CD4-positive, alpha-beta T cell treated with Interleukin-10 for 1 hour (primary cell): Measurements from ENCODE around the gene KLF16.

Experiments
- DNase-seq: peaks from one replicate; pipeline ENCODE4 v3.0.0-alpha.2; 2020

The KLF16 gene

GRCh38 chr19:1839658-1840540 lies 23.5 kb downstream of the KLF16 start:
- no peak for DNase-seq

GRCh38 chr19:1837625-1838105 lies 25.7 kb downstream of the KLF16 start:
- peak; percentile 61 for DNase-seq

DNA sequence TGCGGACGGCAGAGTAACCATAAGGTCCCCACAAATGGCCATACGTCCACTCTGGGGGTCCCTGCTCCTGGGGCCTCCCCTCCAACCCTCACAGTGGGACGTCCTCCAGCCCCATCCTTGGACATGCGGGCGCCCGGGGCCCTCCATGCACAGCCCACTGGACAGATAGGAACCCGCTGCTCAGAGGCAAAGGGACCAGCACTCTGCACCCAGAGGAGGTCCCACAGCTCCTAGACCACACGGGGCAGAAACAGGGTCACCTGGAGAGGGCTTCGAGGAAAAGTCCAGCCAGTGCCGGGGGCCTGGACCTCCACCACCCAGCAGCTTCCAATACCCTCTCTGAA lies 26.2 kb downstream of the KLF16 start:
- DNase-seq, result no peak

GRCh38 chr19:1836458-1837221 lies 26.7 kb downstream of the KLF16 start:
- no peak for DNase-seq

- DNase-seq, result no peak
These were observed 29.8 kb downstream of the KLF16 start for GRCh38 chr19:1833540-1833939.

DNA sequence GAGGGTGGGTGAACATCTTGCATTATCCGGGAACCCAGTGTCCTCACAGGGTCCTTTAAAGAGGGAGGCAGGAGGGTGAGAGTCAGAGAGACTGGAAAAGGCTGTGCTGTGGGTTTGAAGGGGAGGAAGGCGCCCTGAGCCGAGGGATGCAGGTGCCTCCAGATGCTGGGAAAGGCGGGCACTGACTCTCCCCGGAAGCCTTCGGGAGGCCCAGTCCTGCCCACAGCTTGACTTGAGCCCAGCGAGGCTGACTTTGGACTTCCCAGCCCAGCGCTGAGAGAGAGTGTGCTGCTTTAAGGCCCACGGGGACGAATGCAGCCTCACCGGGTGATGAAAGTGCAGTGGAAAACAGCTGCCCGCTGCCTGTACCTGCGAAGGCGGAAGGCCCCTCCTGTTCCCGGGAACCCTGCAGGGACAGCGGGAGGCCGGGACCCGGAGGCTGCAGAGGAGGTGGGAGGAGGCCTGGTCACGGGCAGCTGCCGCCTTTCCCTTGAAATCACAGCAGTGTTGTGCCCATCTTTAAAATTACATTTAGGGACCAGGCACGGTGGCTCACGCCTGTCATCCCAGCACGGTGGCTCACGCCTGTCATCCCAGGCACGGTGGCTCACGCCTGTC lies 31.2 kb downstream of the KLF16 start:
- no peak for DNase-seq

DNA sequence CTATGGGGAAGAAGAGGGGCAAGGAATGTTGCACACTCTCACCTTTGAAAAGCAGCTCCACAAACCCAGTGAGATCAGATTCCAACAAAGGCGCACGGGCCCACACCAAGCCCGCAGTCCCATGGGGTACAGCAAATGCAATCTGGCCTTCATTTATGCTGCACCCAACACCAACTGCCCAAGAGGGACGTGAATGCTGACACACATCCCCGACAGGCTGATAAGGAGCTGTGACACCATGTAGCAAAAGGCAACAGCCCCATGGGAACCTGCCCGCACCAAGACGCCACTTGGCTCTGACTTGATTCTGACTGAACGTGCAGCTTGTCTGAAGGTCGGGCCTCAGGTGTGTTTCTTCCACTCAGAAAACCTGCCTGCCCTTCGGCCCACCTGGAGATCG lies 32.4 kb downstream of the KLF16 start:
- DNase-seq, result no peak

- DNase-seq, result no peak
These were observed 32.8 kb downstream of the KLF16 start for GRCh38 chr19:1830568-1830967.

DNA sequence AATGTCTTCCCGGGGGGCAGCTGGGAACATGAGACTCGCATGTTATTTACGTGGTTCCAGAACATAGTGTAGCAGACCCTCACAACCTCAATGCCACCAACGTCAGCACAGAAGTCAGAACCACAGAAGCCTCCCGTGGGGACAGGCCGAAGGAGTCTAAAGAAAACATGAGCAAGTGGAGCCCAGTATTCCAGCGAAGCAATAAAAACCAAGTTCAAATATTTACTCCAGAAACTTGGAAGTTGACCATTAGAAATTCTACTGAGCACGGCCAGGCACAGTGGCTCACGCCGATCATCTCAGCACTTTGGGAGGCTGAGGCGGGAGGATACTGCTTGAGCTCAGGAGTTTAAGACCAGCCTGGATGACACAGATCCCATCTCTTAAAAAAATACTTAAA lies 33.4 kb downstream of the KLF16 start:
- no peak for DNase-seq

DNA sequence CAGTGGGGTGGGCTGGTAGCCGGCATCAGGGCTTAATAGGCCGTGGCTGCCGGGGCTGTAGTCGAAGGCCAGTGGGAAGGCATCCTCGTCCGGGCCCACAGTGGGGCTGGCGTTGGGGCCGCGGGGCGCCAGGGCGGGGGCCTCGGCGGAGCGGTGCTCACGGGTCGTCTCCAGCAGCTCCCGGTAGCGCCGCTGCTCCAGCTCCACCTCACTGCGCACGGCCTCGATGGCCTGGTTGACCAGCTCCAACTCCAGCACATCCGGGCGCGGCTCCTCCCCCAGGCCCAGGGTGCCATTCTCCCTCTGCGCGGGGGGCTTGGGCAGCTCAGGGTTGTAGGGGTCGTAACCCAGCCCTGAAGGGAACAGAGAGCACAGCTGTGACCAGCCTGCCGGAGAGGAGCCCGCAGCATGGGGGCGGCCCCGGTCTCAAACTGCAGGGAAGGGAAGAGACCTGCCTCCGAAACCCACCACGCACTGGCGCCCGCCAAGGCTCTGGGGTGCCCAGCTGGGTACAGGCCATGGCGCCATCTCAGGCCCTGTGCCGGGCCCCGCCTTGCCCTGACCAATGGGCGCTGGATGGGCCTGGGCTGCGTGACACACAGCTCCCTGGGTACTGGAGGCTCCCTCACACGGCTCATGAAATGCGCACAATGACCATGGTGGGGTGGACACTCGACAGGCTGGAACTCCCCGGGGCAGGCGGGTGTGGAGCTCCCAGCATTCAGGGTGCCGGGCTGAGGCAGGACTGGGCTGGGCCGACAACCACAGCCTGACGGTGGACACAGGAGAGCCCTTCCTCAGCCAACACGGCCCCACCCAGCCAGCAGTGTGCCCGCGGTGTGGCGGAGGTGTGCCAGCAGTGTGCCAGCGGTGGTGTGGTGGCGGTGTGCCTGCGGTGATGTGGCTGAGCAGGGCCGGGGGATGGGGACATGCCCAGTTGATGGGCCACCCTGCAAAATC lies 34.8 kb downstream of the KLF16 start:
- no peak for DNase-seq

DNA sequence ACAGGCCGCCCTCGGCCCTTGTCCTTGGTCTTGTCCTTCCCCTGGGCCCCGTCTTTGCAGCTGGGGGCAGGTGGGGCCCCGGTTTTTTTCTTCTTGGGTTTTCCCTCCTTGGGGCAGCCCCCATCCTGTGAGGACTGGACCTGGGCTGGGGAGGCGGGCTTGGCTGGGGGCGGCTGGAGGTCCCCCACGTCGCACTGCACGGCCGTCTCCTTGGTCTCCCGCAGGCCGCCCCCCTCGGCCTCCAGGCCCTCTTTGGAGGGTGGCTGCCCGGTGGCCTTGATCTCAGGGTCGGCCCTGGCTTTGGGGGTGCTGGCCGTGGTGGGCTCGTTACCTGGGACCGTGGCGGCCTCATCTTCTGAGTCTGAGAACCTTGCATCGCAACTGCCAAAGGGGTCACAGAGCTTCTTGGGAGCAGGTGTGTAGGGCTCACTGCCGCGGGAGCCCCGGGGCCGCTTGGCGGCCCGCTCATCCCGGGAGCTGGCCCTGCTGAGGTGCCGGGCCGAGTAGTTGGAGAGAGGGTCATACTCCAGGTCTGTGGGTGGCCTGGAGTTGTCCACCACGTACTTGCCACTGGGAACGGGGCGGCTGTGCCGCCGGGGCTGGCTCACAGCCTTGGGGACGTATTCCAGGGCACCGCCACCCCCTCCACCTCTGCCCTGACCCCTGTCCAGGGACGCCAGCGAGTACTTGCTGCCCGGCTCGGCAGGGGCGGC lies 35.7 kb downstream of the KLF16 start:
- DNase-seq, result no peak

DNA sequence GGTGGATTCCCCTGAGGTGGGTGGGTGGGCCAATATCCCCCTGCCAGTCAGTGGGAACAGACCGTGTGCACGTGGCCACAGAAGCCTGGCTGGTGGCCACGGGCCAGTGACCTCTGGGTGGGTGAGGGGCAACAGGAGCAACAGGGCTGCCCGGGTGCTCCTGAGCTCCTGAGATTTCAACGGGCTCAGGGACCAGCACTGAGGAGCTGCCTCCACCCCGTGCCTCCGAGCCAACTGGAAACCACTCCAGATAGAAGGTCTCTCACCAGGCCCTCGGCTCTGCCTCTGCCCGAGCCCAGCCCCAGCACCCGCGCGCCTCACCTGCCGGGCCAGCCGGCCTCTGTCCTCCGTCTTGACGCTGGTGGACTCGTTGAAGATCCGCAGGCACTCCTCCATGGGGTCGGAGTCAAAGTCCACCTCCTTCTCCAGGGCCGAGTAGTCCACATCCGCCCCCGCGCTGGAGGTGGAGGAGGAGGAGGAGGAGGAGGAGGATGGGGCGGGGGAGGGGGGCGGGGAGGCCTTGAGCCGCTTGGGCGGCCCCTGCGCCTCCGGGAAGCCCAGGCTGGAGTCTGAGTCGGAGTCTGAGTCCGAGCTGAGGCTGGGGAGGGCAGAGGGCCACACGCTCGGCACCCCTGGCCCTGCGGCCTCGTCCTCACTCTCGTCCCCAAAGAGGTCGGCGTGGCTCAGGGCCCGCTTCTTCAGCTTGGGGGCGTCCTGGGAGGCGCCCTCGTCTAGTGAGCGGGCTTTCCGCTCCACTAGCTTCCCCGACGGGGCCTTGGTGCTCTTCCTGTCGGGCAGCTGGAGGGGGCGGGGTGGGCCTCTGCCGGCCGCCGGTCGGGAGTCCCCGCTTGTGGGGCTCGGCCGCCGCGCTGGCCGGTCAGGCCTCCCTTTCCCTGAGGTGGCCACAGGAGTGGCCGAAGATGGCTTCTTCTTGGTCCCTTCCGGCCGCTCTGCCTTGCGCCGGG lies 36.5 kb downstream of the KLF16 start:
- no peak for DNase-seq

DNA sequence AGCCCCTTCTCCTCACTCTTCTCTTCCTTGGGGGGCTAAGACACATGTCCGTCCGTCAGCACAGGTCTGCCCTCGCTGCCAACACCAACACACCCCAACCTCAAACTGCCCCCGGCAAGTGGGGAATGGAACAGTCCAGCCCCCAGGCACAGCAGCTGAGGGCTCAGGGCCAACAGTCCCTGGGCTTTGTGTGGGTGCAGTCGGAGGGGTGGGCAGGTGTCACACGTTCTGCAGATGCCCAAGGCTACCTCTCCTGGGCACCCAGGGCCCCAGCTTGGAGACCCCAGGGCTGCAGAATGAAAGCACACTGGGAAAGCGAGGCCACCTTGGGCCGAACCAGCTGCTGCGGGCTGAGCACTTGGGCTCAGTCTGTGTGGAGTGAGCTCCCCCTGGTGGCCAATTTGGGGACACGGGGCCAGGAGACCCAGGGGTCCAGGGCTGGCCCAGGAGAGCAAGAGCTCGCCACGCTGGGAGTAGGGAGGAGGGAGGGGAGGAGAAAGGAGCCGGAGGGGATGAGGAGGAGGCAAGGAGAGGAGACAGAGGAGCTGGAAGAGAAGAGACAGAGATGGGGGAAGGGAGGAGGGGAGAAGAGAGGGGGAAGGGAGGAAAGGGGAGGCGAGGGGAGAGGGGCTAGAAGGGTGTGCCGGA lies 37.3 kb downstream of the KLF16 start:
- peak; percentile 82 for DNase-seq

GRCh38 chr19:1824252-1824622 lies 39.1 kb downstream of the KLF16 start:
- DNase-seq, result no peak

- DNase-seq, result no peak
These were observed 39.7 kb downstream of the KLF16 start for GRCh38 chr19:1823539-1824251.

DNA sequence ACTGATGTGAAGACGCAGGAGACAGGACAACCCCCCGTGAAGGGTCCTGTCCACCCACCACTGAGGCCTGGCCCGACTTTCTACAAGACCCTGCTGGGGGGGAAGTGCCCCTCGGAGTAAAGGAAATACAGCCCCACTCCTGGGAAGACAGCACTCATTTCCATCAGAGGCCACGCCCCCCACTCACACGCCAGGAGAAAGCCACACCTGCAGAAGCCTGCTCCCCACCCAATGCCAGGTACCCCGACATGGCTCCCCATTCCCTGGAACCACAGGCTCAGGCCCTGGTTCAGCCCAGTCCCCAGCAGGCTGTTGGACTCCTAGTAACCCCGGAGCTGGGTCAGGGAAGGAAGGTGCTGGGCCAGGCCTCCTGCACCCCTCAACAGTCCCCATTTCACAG lies 40.4 kb downstream of the KLF16 start:
- DNase-seq, result no peak

GRCh38 chr19:1822210-1822609 lies 41.2 kb downstream of the KLF16 start:
- DNase-seq, result no peak

GRCh38 chr19:1819341-1820255 lies 43.8 kb downstream of the KLF16 start:
- DNase-seq, result no peak
